ENCODE results near the gene GOLGA7B.
"Not testable (repeated sequence)": the region's sequence is repeated elsewhere in the genome, so short reads cannot be mapped to it uniquely, and the experiment has no call there.

Gene GOLGA7B

GRCh38 chr10:97830064-97830463 is 19.6 kb upstream of the GOLGA7B start:
- in situ Hi-C loops (cut with HindIII; ENCODE audit: low sequenced_read_pairs): no loop called here

- in situ Hi-C loops (cut with HindIII; ENCODE audit: low sequenced_read_pairs): no loop called here
Measured at GRCh38 chr10:97831259-97831658, 18.4 kb upstream of the GOLGA7B start.

- in situ Hi-C loops (cut with HindIII; ENCODE audit: low sequenced_read_pairs): no loop called here
Measured at GRCh38 chr10:97836446-97836845, 13.2 kb upstream of the GOLGA7B start.

- in situ Hi-C loops (cut with HindIII; ENCODE audit: low sequenced_read_pairs): no loop called here
Measured at GRCh38 chr10:97838091-97838490, 11.6 kb upstream of the GOLGA7B start.

- in situ Hi-C loops (cut with HindIII; ENCODE audit: low sequenced_read_pairs): not testable (repeated sequence)
Measured at GRCh38 chr10:97841166-97841565, 8.5 kb upstream of the GOLGA7B start.

- in situ Hi-C loops (cut with HindIII; ENCODE audit: low sequenced_read_pairs): not testable (repeated sequence)
Measured at GRCh38 chr10:97842114-97842513, 7.5 kb upstream of the GOLGA7B start.

GRCh38 chr10:97842656-97843280 is 6.9 kb upstream of the GOLGA7B start:
- in situ Hi-C loops (cut with HindIII; ENCODE audit: low sequenced_read_pairs): no loop called here

GRCh38 chr10:97843281-97843671 is 6.4 kb upstream of the GOLGA7B start:
- in situ Hi-C loops (cut with HindIII; ENCODE audit: low sequenced_read_pairs): no loop called here

GRCh38 chr10:97843972-97844371 is 5.7 kb upstream of the GOLGA7B start:
- in situ Hi-C loops (cut with HindIII; ENCODE audit: low sequenced_read_pairs): not testable (repeated sequence)

- in situ Hi-C loops (cut with HindIII; ENCODE audit: low sequenced_read_pairs): no loop called here
Measured at GRCh38 chr10:97844678-97845077, 5.0 kb upstream of the GOLGA7B start.

GRCh38 chr10:97849103-97849686 is 448 bp upstream of the GOLGA7B start:
- in situ Hi-C loops (cut with HindIII; ENCODE audit: low sequenced_read_pairs): no loop called here

GRCh38 chr10:97850446-97850845 is 803 bp downstream of the GOLGA7B start:
- in situ Hi-C loops (cut with HindIII; ENCODE audit: low sequenced_read_pairs): loop anchor here (5.0 kb wide), 1 partner anchor 88 kb away; no protein-coding TSS in a partner anchor

GRCh38 chr10:97851341-97852001 is 1.8 kb downstream of the GOLGA7B start:
- in situ Hi-C loops (cut with HindIII; ENCODE audit: low sequenced_read_pairs): loop anchor here (5.0 kb wide), 1 partner anchor 89 kb away; no protein-coding TSS in a partner anchor

GRCh38 chr10:97852277-97852676 is 2.6 kb downstream of the GOLGA7B start:
- in situ Hi-C loops (cut with HindIII; ENCODE audit: low sequenced_read_pairs): loop anchor here (5.0 kb wide), 1 partner anchor 90 kb away; no protein-coding TSS in a partner anchor

- in situ Hi-C loops (cut with HindIII; ENCODE audit: low sequenced_read_pairs): loop anchor here (5.0 kb wide), 1 partner anchor 91 kb away; no protein-coding TSS in a partner anchor
Measured at GRCh38 chr10:97852840-97853405, 3.3 kb downstream of the GOLGA7B start.

- in situ Hi-C loops (cut with HindIII; ENCODE audit: low sequenced_read_pairs): loop anchor here (5.0 kb wide), 1 partner anchor 92 kb away; no protein-coding TSS in a partner anchor
Measured at GRCh38 chr10:97854743-97855142, 5.1 kb downstream of the GOLGA7B start.

- in situ Hi-C loops (cut with HindIII; ENCODE audit: low sequenced_read_pairs): no loop called here
Measured at GRCh38 chr10:97858001-97858439, 8.4 kb downstream of the GOLGA7B start.

GRCh38 chr10:97861097-97861750 is 11.6 kb downstream of the GOLGA7B start:
- in situ Hi-C loops (cut with HindIII; ENCODE audit: low sequenced_read_pairs): loop anchor here (5.0 kb wide), 1 partner anchor 64 kb away; no protein-coding TSS in a partner anchor

- in situ Hi-C loops (cut with HindIII; ENCODE audit: low sequenced_read_pairs): loop anchor here (5.0 kb wide), 1 partner anchor 65 kb away; no protein-coding TSS in a partner anchor
Measured at GRCh38 chr10:97861924-97862323, 12.3 kb downstream of the GOLGA7B start.

GRCh38 chr10:97863808-97864207 is 14.2 kb downstream of the GOLGA7B start:
- in situ Hi-C loops (cut with HindIII; ENCODE audit: low sequenced_read_pairs): loop anchor here (5.0 kb wide), 1 partner anchor 67 kb away; no protein-coding TSS in a partner anchor

- in situ Hi-C loops (cut with HindIII; ENCODE audit: low sequenced_read_pairs): no loop called here
Measured at GRCh38 chr10:97865488-97865887, 15.8 kb downstream of the GOLGA7B start.
